Measurements from ENCODE around the gene SHB. TPM values are rescaled to one million over a fixed set of nuclear protein-coding genes. Genes with fewer than 3 reads are reported as not detected.

Gene SHB
- total and polyA plus RNA-seq, 2 of the 8 experiments (the other 6 are each of a cell fraction or from before 2014, with no cell fraction given), result 4.1 to 12.6 TPM

GRCh38 chr9:37979844-37980243 is 89.2 kb downstream of the SHB start (continued):
- TF ChIP-seq ATF3 (IDR thresholded peaks at IDR 0.05; ENCODE audit: insufficient read depth, low read depth, low read length) (no peak), CBX8 (IDR thresholded peaks at IDR 0.05; ENCODE audit: borderline replicate concordance, low read depth, low read length) (no peak), ZNF274 (IDR thresholded peaks at IDR 0.05; ENCODE audit: borderline replicate concordance, extremely low read depth, low read length) (no peak), SP2 (IDR thresholded peaks at IDR 0.05; ENCODE audit: low read length) (no peak), EP300 (IDR thresholded peaks at IDR 0.05; ENCODE audit: borderline replicate concordance in 1 of 2, low read depth in 2 of 2, low read length in 2 of 2) (no peak), HDAC2 (IDR thresholded peaks at IDR 0.05; ENCODE audit: borderline replicate concordance in 1 of 2, low read depth in 2 of 2, low read length in 2 of 2) (no peak)
